ENCODE results near the gene MCTP2.

DNA sequence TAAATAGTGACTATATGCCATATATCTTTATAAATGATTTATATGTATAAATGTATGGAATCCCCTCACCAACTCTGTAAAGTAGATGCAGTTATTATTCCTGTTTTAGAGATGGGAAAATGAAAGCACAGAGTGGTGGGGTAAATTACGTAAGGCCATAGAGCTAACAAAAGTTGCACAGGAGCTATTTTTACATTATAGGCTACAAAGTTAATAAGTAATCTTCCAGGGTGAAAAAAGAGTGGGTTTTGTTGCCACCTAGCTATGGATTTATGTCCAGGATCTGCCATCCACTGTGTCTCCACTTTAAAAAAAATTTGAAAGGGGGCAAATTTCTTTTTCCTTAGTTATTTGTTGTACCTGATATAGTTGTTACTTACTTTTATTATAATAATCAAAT is 235.7 kb downstream of the MCTP2 start:
- no peak for TF ChIP-seq POLR2AphosphoS5 (IDR thresholded peaks at IDR 0.05; ENCODE audit: low read depth, low read length)
- TF ChIP-seq, protein P1, sequence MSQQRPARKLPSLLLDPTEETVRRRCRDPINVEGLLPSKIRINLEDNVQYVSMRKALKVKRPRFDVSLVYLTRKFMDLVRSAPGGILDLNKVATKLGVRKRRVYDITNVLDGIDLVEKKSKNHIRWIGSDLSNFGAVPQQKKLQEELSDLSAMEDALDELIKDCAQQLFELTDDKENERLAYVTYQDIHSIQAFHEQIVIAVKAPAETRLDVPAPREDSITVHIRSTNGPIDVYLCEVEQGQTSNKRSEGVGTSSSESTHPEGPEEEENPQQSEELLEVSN (IDR thresholded peaks at IDR 0.05) = no peak
- no peak for TF ChIP-seq POLR2A (IDR thresholded peaks at IDR 0.05; ENCODE audit: control extremely low read depth in 1 of 2, low read depth in 2 of 2, low read length in 2 of 2)
- TF ChIP-seq BCL11A (IDR thresholded peaks at IDR 0.05; ENCODE audit: low read depth in 2 of 2, low read length in 2 of 2) = no peak
- TF ChIP-seq, protein P2, sequence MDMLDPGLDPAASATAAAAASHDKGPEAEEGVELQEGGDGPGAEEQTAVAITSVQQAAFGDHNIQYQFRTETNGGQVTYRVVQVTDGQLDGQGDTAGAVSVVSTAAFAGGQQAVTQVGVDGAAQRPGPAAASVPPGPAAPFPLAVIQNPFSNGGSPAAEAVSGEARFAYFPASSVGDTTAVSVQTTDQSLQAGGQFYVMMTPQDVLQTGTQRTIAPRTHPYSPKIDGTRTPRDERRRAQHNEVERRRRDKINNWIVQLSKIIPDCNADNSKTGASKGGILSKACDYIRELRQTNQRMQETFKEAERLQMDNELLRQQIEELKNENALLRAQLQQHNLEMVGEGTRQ (IDR thresholded peaks at IDR 0.05; ENCODE audit: low read length) = no peak
- no peak for TF ChIP-seq TAF1 (IDR thresholded peaks at IDR 0.05; ENCODE audit: low read depth, low read length)
